Activated CD4-positive, alpha-beta T cell treated with anti-CD3 and anti-CD28 coated beads for 1 hour (primary cell): ENCODE measurements around the gene CUL5.

Experiments used
- DNase-seq: peaks from one replicate; pipeline ENCODE4 v3.0.0-alpha.2; 2020

CUL5 gene

DNA sequence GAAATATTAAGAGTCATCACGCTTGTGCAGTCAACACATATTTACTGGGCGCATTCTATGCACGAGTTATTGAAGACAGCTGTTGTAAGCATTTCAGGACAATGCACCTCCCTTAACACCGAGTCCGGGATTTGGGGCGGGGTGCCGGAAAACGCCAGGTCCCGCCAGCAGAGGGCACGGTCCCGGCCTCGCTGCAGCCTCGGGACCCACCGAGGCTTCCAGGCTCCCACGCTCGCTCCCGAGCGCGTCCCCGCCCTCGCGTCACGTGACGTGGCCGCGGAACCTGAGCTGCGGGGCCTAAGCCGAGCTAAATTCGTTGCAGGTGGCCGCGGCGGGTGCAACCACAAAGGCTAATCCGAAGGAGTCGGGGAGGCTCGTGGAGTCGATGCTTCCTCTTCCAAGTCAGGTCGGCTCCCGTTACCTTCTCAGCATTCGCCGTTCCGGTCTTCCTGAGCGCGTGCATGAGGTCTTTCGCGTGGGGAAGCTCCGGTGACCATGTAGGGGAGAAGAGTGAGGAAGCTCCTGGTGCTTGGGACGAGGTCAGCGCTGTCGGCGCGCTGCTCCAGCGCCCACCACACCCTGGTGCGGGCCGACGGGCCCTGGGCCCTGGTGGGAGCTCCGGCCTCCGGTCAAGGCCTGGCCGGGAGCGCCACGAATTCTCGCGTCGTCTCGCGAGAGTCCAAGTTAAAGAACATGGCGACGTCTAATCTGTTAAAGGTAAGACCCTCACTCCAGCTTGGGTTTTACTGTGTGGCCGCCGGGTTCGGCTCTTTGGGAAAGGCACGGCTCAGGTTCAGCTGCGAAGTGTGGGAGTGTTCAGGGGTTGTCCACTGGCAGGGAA lies at the start of gene CUL5:
CUL5 (plus strand) TSS at position 243 of the 841 bp plus-strand sequence; CDS start at position 694, 451 bp downstream.
- DNase-seq, result peak; percentile 82

DNA sequence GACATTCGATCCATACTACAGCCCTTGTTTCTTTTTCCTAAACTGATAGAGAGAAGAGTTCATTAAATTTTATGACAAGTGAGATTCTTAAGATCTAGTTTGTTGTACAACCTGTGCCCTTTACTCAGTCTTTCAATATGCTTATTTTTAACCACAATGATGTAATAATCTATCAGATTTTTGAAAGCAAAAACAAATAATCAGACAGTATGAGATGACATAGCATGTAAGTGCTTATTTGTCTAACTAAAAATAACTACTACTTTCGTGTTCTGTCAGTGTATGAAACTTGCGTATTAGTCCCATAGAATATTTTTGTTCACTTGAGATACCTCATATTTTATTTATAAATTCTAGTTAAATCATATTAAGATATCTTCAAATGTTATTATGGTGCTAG lies 47.2 kb upstream of the CUL5 start:
- no peak for DNase-seq

DNA sequence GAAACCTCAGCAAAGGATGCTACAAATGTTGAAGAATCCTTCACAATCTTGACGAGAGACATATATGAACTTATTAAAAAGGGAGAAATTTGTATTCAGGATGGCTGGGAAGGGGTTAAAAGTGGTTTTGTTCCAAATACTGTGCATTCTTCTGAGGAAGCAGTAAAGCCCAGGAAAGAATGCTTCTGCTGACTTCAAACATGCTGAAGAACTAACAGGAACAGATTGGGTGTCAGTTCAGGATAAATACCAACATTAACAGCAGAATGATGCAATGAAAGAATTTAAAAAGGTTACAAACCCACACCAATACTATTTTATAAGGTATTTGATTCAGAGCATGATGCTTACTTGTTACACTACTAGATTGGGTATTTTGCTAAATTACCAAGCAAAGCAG lies 46.5 kb upstream of the CUL5 start:
- DNase-seq, result no peak

DNA sequence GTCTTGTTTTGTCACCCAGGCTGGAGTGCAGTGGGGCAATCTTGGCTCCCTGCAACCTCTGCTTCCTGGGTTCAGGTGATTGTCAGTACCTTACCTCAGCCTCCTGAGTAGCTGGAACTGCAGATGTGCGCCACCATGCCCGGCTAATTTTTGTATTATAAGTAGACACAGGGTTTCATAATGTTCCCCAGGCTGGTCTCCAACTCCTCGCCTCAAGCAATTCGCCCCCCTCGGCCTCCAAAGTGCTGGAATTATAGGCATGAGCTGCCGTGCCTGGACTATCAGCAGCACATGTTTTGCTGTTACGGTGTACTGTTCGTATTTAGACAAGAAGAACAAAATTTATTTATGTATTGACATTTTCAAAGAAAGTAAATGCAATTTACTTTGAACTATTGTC lies 45.6 kb upstream of the CUL5 start:
- DNase-seq, result no peak

DNA sequence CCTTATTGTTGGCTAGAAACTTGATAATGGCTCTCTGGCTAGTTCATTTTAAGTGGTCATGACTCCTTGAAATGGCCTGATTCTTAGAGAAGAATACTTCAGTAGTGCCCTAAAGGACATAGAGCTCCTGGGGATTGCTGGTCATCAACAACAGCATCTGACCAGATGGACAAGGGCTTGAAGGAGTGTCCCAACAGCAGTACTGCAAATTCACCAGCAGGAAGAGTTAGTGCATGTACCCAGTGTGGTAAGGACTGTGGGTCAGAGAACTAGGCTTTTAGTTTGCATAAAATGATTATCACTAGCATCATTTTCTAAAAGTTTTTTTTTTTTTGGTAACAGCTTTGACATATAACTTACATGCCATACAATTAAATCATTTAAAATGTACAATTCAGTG lies 39.5 kb upstream of the CUL5 start:
- DNase-seq, result no peak

DNA sequence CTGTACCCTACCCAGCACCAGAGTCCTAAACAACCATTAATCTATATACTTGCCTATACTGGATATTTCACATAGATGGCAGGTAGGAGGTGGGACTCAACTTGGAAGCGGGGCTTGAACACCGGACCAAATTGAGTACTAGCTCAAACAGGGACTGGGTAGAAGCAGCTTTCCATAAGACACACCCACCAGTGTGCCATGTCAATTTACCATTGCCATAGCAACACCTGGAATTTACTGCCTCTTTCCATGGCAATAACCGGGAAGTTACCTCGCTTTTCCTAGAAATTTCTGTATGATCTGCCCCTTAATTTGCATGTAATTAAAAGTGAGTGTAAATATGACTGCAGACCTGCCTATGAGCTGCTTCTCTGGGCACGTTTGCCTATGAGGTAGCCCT lies 38.6 kb upstream of the CUL5 start:
- DNase-seq, result no peak

DNA sequence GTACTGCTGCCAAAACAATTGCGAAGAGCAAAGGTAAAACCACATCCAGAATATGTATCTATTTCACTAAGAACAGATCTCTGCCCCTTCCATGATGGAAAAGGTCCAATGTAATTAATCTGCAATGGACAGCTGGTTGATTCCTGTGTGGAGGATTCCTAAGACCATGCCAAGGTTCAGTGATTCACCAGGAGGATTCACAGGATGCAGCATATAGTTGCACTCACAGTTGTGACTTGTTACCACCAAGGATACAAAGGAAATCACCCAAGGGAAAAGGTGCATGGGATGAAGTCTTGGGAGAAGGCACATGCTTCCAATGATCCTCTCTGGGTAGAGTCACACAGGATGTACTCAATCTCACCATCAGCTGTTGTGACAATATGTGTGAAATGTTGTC lies 35.1 kb upstream of the CUL5 start:
- no peak for DNase-seq

DNA sequence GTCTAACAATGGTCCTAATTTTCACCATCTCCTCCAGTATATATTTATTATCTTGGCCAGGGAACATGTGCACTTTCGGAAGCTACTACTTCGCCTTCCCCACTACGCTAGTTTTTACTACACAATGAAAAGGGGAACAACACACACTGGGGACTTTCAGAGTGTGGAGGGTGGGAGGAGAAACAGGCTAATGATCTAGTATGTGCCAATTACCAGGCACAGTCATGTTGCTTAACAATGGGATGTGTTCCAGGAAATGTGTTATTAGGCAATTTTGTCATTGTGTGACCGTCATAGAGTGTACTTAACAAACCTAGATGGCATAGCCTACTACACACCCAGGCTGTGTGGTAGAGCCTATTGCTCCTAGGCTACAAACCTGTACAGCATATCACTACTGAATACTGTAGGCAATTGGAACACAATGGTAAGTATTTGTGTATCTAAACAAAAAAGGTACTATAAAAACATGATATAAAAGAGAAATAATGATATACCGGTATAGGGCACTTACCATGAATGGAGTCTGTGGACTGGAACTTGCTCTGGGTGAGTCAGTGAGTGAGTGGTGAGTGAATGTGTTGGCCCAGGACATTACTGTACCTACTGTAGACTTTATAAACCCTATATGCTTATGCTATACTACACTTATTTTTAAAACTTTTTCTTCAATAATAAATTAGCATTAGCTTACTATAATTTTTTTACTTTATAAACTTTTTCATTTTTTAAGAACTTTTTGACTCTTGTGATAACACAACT lies 20.1 kb upstream of the CUL5 start:
- DNase-seq, result no peak

DNA sequence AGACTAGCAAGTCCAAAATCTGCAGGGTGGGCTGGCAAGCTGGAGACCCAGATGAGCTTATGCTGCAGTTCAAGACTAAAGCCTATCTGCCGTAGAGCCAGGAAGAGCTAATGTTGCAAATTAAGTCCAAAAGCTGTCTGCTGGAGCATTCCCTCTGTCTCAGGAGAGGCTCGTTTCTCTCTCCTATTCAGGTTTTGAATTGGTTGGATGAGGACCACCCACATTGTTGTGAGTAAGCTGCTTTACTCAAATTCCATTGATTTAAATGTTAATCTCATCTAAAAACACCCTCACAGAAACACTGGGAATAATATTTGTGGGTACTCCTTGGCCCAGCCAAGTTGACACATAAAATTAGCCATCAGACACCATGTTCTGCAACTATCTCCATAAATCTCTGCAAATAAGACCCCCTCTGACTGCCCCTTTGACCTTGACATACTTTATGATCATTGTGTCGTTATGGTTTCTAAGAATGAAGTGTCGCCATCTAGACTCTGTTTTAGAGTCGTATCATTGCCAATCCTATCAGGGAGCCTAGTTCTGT lies 16.8 kb upstream of the CUL5 start:
- DNase-seq, result no peak

DNA sequence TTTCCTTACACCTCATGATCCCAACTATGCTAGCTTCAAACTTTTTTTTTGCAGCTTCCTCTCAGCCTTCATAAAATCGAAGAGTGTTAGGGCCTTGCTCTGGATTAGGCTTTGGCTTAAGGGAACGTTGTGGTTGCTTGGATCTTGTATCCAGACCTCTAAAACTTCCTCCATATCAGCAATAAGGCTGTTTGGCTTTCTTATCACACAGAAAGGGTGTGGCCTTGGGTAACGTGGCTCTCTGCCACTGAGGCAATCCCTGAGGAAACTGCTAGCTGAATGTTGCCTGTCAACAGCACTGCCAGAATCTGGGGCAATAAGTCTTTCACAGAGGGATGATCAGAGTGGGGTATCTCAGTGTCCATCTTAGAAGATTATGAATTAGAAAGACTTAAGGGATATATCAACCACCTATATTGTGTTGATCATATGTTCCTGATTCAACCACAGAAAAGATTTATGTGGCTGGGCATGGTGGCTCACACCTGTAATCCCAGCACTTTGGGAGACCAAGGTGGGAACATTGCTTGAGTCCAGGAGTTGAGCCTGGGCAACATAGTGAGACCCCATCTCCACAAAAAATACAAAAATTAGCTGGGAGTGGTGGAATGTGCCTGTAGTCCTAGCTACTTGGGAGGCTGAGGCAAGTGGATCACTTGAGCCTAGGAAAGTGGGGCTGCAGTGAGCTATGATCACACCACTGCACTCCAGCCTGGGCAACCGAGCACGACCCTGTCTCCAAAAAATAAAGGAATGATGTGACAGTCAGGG lies 12.5 kb upstream of the CUL5 start:
- DNase-seq, result no peak

DNA sequence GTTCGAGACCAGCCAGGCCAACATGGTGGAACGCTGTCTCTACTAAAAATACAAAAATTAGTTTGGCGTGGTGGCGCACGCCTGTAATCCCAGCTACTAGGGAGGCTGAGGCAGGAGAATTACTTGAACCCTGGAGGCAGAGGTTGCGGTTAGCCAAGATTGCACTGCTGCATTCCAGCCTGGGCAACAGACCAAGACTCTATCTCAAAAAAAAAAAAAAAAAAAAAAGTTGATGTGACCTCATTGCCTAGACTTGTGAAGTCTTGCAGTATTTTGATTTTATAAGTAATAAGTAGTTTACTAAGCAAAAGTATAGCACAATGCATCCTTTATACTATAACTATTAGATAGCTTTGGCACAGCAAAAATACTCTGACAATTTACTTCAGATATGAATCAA lies 9.9 kb upstream of the CUL5 start:
- no peak for DNase-seq

DNA sequence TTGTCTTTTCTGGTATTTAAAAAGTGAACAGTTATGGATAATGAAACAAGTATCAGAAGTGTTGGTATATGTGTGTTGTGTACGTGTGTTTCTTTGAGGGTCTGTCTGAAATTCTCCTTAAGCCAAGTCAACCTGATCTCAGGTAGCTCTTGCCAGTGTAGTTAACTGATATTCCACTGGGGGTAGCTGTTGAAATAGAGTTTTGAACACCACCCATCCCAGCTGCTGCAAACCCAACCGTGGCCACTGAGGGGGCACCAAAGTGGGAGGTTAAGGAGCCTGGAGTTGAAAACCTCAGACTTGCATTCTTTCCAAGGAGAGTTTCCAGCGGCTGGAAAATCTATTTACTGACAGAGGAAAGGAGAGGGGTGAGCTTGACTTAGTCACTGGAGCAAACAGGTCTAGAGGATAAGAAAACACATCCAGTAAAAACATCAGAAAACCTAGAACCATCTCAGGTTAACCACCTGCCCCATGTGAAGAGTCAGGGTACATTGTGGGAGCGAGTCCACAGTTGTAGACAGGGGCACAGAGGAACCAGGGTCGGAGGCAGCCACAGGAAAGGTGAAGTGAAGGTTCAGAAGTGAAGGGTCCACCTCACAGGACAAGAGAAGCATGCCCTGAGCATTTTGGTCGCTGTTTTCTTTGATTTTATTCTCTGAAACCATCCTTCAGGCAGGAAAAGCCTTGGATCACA lies 8.8 kb upstream of the CUL5 start:
- DNase-seq, result no peak

DNA sequence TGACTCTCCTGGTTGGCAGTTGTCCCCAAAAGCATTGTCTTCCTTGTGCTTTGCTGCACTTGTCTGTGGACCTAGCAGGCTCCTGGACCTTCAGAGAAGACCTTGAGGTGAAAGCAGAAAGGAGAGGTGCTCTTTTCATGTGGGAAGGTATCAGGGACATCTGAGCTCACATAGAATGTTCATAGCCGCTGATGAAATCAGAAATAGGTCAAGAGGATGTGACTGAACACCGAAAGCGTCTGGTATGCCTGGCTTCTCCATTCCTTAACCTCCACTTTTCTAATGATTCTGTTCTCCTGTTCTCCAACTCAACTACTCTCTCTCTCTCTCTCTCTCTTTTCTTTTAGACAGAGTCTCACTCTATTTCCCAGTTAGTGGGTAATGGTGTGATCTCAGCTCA lies 6.2 kb upstream of the CUL5 start:
- no peak for DNase-seq

DNA sequence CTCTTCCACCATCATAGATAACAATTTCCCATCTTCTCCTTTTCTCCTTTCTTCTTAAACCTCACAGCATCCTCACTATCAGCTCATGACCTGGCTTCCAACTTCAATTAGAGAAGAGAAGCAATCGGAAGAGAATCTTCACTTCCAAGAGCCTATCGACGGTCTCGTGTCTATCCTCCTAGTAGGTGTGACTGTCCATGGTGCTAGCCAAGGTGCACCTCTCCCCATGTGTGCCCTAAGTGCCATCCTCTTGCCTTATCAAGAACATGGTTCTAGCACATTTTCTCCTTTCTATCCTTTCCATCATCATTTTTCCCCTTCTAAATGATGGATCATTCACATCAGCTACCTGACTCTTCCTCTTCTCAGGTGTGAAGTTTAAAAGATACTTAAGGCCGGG lies 5.1 kb upstream of the CUL5 start:
- DNase-seq, result no peak

DNA sequence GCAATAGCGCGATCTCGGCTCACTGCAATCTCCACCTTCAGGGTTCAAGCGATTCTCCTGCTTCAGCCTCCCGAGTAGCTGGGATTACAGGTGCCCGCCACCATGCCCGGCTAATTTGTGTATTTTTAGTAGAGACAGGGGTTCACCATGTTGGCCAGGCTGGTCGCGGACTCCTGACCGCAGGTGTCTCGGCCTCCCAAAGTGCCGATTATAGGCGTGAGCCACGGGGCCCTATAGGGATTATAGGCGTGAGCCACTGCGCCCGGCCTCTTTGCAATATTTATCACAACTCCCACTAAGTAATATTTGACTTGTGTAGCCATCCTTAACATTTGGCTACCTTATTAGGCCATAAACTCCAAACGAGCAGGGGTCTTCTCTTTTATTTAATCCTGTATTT lies 879 bp upstream of the CUL5 start:
- no peak for DNase-seq

DNA sequence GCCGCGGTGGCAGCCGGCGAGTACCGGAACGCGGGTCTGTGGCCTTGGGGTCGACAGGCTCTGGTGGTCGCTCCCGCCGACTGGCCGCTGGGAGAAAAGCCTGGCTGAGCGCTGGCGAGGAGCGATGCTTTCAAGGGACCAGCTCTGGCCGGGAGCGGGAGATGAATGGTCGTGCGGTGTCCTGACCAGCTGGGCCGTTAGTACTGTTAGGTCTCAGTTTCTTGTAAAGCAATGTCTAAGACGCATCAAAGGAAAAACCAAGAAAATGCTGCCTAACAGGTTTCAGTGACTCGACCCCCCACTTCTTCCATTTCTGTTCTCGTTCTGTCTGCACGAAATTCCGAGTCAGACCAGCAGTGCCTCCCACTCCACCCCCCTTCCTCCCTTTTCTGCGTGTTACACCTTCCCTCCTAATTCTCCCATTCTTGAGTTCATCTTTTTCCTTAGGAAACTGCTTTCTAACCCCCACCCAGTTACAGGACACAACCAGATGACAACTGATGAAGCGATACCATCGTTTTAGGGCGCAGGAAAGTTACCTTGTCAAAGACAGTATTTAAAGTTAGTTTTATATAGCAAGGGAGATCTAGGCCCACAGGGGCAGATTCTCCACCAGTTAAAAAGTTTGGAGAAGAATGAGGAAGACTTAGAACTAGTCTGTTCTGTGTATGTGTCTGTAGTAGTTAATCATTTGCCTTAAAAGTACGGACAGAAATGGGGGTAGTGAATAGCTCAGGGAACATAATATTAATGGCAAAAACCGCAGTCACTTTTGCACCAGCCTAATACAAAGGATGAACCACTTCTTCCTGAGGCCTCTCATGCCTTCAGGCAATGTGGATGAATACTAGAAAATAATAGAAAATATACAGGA lies 1.0 kb downstream of the CUL5 start:
- DNase-seq, result no peak

DNA sequence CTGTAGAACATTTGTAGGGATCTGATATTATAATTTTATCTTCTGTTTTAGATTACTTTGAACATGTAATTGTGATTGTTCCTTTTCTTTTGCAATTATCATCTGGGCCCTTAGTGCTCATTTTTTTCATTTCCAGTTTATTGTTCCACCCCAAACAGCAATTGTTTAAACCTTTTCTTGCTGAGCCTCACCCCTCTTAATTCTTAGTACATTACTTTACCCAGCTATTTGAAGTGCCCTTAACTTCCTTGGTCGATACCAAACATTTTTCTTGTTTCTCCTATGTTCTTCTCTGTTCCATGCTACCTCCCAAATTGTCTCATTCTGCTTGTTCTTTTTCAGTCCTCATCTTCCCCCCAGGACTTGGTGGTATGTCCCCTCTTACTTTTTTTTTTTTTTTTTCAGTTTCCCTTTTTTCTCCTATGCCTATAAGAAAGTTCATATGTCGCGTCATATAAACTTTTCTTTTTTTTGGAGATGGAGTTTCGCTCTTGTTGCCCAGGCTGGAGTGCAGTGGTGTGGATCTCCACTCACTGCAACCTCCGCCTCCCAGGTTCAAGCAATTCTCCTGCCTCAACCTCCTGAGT lies 3.5 kb downstream of the CUL5 start:
- no peak for DNase-seq

DNA sequence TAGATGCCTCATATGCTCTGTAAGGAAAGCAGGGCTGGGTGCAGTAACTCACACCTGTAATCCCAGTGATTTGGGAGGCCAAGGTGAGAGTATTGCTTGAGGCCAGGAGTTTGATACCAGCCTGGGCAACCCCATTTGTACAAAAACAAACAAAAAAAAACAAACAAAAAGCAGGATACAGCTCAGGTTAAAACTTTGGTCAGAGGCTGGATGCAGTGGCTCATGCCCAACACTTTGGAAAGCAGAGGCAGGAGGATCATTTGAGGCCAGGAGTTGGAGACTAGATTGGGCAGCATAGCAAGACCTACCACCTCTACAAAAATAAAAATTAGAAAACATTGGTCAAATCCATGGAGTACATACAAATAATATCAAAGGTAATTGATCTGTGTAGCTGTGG lies 7.9 kb downstream of the CUL5 start:
- DNase-seq, result no peak

DNA sequence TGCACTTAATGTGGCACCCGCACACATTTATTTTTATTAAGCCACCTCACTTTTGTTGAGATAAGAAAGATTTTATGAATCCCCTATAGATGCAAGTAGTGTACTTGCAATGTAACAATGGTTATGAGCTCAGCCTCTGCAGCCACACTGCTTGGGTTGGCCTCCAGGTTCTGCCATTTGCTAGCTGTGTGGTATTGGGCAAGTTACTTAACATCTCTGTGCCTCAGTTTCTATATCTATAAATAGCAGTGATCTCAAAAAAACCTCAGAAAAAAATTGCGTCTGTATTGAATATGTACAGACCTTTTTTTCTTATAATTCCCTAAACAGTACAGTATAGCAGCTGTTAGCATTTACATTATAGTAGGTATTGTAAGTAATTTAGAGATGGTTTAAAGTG lies 10.0 kb downstream of the CUL5 start:
- DNase-seq, result no peak

DNA sequence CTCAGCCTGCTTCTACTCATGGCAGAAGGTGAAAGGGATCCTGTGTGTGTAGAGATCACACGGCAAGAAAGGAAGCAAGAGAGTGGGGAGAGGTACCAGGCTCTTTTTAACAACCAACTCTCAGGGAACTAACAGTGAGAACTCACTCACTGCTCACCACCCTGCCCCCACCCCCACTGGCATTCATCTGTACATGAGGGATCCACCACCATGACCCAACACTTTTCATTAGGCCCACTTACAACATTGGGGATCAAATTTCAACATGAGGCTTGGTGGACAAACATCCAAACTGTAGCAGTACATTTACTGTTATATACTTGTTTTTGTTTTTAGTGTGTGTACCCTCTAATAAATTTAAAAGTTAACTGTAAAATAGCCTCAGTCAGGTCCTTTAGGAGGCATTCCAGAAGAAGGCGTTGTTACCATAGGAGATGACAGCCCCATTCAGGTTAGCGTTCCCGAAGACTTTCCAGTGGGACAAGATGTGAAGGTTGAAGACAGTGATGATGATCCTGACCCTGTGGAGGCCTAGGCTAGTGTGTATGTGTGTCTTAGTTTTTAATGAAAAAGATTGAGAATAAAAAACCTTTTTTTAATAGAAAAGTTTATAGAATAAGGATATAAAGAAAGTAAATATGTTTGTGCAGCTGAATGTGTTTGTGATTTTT lies 11.3 kb downstream of the CUL5 start:
- no peak for DNase-seq
